SK-N-SH treated with all-trans-retinoic acid at 6 μM for 48 hours (cell line): ENCODE data around the gene ZBTB47.

ENCODE experiments used
- ATAC-seq: fragments of 200-7000 bp; cut with Tn5 transposase; 3 replicates; pipeline ENCODE4 v1.9.1; 2020; ENCODE audit warnings: mild to moderate bottlenecking, moderate library complexity
- ARNTL ChIP-seq: fragments of 450-650 bp; formaldehyde crosslinking; IDR thresholded peaks from 2 replicates; pipeline ENCODE4 v1.5.0; 2020; ENCODE audit warnings: low read depth, mild to moderate bottlenecking, moderate library complexity, borderline replicate concordance
- BACH2 ChIP-seq: fragments of 250-450 bp; sonication (Bioruptor Pico); IDR thresholded peaks from 2 replicates; pipeline ENCODE4 v1.9.0; 2021; ENCODE audit warnings: mild to moderate bottlenecking, borderline replicate concordance
- CSDC2 ChIP-seq: fragments of 250-450 bp; sonication (Bioruptor Pico); IDR thresholded peaks from 2 replicates; pipeline ENCODE4 v1.5.0; 2020; ENCODE audit warnings: mild to moderate bottlenecking, moderate library complexity
- ESRRG ChIP-seq: fragments of 250-450 bp; sonication (Bioruptor Pico); IDR thresholded peaks from 2 replicates; pipeline ENCODE4 v1.6.1; 2021; ENCODE audit warnings: mild to moderate bottlenecking
- ISL1 ChIP-seq: fragments of 250-450 bp; sonication (Bioruptor Pico); IDR thresholded peaks from 2 replicates; pipeline ENCODE4 v2.1.2; 2022; ENCODE audit warnings: mild to moderate bottlenecking, moderate library complexity
- PPARA ChIP-seq: fragments of 250-450 bp; sonication (Bioruptor Pico); IDR thresholded peaks from 2 replicates; pipeline ENCODE4 v1.5.0; 2020; ENCODE audit warnings: mild to moderate bottlenecking, borderline replicate concordance
- RARB ChIP-seq: fragments of 250-450 bp; sonication (Bioruptor Pico); IDR thresholded peaks from 2 replicates; pipeline ENCODE4 v1.8.0; 2021; ENCODE audit warnings: mild to moderate bottlenecking, moderate library complexity
- SNAI2 ChIP-seq: fragments of 250-450 bp; sonication (Bioruptor Pico); IDR thresholded peaks from 2 replicates; pipeline ENCODE4 v1.5.0; 2020; ENCODE audit warnings: mild to moderate bottlenecking, moderate library complexity
- TOX ChIP-seq: fragments of 250-450 bp; sonication (Bioruptor Pico); IDR thresholded peaks from 2 replicates; pipeline ENCODE4 v1.8.0; 2021; ENCODE audit warnings: mild to moderate bottlenecking, moderate library complexity, borderline replicate concordance
- ZC3H10 ChIP-seq: fragments of 250-450 bp; sonication (Bioruptor Pico); IDR thresholded peaks from 2 replicates; pipeline ENCODE4 v1.5.1; 2021; ENCODE audit warnings: mild to moderate bottlenecking, moderate library complexity
- ZFP3 ChIP-seq: fragments of 250-450 bp; sonication (Bioruptor Pico); IDR thresholded peaks from 2 replicates; pipeline ENCODE4 v1.5.0; 2020; ENCODE audit warnings: mild to moderate bottlenecking, moderate library complexity
- ZFP30 ChIP-seq: fragments of 450-650 bp; formaldehyde crosslinking; IDR thresholded peaks from 2 replicates; pipeline ENCODE4 v1.5.0; 2022; ENCODE audit warnings: mild to moderate bottlenecking, moderate library complexity
- ZNF565 ChIP-seq: fragments of 450-650 bp; formaldehyde crosslinking; conservative IDR thresholded peaks from 2 replicates; pipeline ENCODE4 v1.5.0; 2020; ENCODE audit warnings: low read depth, mild to moderate bottlenecking, moderate library complexity
- ZNF70 ChIP-seq: fragments of 450-650 bp; formaldehyde crosslinking; IDR thresholded peaks from 2 replicates; pipeline ENCODE4 v1.5.0; 2020; ENCODE audit warnings: mild to moderate bottlenecking, moderate library complexity
- TF ChIP-seq, protein P1 (sequence below): fragments of 250-450 bp; sonication (Bioruptor Pico); IDR thresholded peaks from 2 replicates; pipeline ENCODE4 v1.5.1; 2020; ENCODE audit warnings: low read depth, mild to moderate bottlenecking, moderate library complexity
- TF ChIP-seq, protein P2 (sequence below): fragments of 250-450 bp; sonication (Bioruptor Pico); IDR thresholded peaks from 2 replicates; pipeline ENCODE4 v1.5.1; 2021; ENCODE audit warnings: mild to moderate bottlenecking, moderate library complexity
- TF ChIP-seq, protein P3 (sequence below): fragments of 250-450 bp; sonication (Bioruptor Pico); IDR thresholded peaks from 2 replicates; pipeline ENCODE4 v1.8.0; 2021; ENCODE audit warnings: low read depth, mild to moderate bottlenecking, moderate library complexity, borderline replicate concordance
- TF ChIP-seq, protein P4 (sequence below): fragments of 250-450 bp; sonication (Bioruptor Pico); IDR thresholded peaks from 2 replicates; pipeline ENCODE4 v1.8.0; 2020; ENCODE audit warnings: mild to moderate bottlenecking, moderate library complexity, borderline replicate concordance
- TF ChIP-seq, protein P5 (sequence below): fragments of 250-450 bp; sonication (Bioruptor Pico); IDR thresholded peaks from 2 replicates; pipeline ENCODE4 v1.5.0; 2020; ENCODE audit warnings: mild to moderate bottlenecking, moderate library complexity

ZBTB47 gene

DNA sequence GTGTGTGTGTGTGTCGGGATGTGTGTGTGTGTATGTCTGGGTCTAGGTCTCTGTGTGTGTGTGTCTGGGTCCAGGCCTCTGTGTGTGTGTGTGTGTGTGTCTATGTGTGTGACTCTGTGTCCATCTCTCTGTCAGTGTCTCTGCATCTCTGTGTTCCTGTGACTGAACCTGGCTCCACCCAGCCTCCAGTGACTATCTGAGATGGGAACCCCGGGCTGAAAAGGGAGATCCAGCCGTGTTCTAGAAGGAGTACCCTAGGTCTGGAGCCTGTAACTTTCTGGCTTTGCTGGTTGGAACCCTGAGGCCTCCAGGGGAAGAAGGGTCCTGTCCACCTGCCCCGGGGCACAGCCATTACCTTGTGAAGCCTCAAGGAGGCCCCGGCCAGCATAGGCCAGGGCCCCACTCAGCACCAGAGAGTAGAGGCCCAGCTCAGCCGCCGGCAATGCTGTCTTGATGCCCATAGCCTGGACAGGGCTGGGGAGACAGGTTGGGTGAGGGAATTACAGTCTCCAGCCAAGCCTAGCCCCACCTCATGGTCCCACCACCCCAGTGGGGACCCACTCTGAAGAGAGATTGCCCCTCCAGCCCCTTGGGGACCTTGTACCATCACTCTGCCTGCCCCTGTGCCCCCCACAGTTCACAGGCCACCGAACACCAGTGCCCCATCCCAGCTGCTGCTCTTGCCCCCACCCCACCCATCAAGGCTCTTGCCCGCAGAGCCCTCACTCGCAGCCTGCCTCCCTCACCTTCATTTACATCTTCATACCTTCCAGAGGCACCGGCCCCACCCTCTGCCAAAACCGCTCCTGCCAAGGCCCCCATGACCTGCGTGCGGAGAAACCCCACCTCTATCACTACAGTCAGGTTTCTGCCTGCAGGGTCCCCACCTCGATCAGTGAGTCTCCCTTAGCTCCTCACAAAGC, 47.1 kb downstream of the ZBTB47 start:
- TF ChIP-seq ESRRG (CRISPR knock-in tag) (no peak), TOX (no peak), ZNF565 (CRISPR knock-in tag) (no peak), ZC3H10 (CRISPR knock-in tag) (no peak), BACH2 (CRISPR knock-in tag) (no peak), ZFP30 (CRISPR knock-in tag) (no peak), ARNTL (CRISPR knock-in tag) (no peak), ZFP3 (CRISPR knock-in tag) (no peak), ISL1 (CRISPR knock-in tag) (no peak), CSDC2 (CRISPR knock-in tag) (no peak), SNAI2 (CRISPR knock-in tag) (no peak), ZNF70 (CRISPR knock-in tag) (no peak), PPARA (CRISPR knock-in tag) (no peak)
- TF ChIP-seq, protein P1, sequence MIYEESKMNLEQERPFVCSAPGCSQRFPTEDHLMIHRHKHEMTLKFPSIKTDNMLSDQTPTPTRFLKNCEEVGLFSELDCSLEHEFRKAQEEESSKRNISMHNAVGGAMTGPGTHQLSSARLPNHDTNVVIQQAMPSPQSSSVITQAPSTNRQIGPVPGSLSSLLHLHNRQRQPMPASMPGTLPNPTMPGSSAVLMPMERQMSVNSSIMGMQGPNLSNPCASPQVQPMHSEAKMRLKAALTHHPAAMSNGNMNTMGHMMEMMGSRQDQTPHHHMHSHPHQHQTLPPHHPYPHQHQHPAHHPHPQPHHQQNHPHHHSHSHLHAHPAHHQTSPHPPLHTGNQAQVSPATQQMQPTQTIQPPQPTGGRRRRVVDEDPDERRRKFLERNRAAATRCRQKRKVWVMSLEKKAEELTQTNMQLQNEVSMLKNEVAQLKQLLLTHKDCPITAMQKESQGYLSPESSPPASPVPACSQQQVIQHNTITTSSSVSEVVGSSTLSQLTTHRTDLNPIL (CRISPR knock-in tag) = no peak
- TF ChIP-seq, protein P2, sequence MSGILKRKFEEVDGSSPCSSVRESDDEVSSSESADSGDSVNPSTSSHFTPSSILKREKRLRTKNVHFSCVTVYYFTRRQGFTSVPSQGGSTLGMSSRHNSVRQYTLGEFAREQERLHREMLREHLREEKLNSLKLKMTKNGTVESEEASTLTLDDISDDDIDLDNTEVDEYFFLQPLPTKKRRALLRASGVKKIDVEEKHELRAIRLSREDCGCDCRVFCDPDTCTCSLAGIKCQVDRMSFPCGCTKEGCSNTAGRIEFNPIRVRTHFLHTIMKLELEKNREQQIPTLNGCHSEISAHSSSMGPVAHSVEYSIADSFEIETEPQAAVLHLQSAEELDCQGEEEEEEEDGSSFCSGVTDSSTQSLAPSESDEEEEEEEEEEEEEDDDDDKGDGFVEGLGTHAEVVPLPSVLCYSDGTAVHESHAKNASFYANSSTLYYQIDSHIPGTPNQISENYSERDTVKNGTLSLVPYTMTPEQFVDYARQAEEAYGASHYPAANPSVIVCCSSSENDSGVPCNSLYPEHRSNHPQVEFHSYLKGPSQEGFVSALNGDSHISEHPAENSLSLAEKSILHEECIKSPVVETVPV (CRISPR knock-in tag) = no peak
- TF ChIP-seq, protein P3, sequence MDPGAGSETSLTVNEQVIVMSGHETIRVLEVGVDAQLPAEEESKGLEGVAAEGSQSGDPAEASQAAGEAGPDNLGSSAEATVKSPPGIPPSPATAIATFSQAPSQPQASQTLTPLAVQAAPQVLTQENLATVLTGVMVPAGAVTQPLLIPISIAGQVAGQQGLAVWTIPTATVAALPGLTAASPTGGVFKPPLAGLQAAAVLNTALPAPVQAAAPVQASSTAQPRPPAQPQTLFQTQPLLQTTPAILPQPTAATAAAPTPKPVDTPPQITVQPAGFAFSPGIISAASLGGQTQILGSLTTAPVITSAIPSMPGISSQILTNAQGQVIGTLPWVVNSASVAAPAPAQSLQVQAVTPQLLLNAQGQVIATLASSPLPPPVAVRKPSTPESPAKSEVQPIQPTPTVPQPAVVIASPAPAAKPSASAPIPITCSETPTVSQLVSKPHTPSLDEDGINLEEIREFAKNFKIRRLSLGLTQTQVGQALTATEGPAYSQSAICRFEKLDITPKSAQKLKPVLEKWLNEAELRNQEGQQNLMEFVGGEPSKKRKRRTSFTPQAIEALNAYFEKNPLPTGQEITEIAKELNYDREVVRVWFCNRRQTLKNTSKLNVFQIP (CRISPR knock-in tag) = no peak
- TF ChIP-seq, protein P4, sequence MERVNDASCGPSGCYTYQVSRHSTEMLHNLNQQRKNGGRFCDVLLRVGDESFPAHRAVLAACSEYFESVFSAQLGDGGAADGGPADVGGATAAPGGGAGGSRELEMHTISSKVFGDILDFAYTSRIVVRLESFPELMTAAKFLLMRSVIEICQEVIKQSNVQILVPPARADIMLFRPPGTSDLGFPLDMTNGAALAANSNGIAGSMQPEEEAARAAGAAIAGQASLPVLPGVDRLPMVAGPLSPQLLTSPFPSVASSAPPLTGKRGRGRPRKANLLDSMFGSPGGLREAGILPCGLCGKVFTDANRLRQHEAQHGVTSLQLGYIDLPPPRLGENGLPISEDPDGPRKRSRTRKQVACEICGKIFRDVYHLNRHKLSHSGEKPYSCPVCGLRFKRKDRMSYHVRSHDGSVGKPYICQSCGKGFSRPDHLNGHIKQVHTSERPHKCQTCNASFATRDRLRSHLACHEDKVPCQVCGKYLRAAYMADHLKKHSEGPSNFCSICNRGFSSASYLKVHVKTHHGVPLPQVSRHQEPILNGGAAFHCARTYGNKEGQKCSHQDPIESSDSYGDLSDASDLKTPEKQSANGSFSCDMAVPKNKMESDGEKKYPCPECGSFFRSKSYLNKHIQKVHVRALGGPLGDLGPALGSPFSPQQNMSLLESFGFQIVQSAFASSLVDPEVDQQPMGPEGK (CRISPR knock-in tag) = no peak
- ATAC-seq = no peak

DNA sequence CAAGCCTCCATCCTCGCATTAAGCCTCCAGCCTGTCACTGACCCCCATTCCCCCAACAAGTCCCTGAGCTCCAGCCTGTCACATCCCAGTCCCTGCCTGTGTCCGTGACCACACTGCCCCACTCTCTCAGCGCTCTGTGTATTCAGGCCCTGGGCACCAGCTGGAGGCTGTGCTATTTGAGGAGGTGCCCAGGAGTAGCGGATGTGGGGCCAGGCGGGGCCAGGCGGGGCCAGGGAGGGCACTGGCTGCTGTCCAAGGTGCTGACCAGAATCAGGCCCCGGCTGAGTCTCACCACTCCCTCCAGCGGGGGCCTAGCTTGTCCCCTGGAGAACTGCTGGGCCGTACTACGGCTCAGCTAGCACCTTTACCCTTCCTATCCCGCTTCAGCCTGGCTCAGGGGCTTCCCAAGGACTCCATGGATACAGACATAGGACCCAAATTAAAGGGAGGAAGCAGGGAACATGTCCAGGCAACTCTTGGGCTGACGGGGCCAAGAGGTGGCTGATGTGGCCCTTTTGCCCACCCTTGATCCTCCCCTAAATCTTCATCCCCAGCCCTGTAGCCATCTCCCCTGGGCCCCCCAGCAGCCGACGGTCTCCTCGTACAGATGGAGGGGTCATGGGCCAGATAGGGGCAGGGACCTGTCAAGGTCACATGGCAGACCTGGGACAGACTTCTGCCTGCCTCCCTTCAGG, 48.0 kb downstream of the ZBTB47 start:
- ATAC-seq = peak; percentile 75
- TF ChIP-seq, protein P5, sequence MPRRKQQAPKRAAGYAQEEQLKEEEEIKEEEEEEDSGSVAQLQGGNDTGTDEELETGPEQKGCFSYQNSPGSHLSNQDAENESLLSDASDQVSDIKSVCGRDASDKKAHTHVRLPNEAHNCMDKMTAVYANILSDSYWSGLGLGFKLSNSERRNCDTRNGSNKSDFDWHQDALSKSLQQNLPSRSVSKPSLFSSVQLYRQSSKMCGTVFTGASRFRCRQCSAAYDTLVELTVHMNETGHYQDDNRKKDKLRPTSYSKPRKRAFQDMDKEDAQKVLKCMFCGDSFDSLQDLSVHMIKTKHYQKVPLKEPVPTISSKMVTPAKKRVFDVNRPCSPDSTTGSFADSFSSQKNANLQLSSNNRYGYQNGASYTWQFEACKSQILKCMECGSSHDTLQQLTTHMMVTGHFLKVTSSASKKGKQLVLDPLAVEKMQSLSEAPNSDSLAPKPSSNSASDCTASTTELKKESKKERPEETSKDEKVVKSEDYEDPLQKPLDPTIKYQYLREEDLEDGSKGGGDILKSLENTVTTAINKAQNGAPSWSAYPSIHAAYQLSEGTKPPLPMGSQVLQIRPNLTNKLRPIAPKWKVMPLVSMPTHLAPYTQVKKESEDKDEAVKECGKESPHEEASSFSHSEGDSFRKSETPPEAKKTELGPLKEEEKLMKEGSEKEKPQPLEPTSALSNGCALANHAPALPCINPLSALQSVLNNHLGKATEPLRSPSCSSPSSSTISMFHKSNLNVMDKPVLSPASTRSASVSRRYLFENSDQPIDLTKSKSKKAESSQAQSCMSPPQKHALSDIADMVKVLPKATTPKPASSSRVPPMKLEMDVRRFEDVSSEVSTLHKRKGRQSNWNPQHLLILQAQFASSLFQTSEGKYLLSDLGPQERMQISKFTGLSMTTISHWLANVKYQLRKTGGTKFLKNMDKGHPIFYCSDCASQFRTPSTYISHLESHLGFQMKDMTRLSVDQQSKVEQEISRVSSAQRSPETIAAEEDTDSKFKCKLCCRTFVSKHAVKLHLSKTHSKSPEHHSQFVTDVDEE (CRISPR knock-in tag) = no peak
- TF ChIP-seq ZNF70 (CRISPR knock-in tag) (no peak), CSDC2 (CRISPR knock-in tag) (no peak), RARB (no peak), SNAI2 (CRISPR knock-in tag) (no peak)
